Activated naive CD4-positive, alpha-beta T cell treated with anti-CD3 and anti-CD28 coated beads, Interleukin-2, amount 50 U/mL, for 24 hours (primary cell): Measurements from ENCODE around the gene GLRX2.
"Not testable (repeated sequence)": the region's sequence is repeated elsewhere in the genome, so short reads cannot be mapped to it uniquely, and the experiment has no call there.

Experiments used
- H3K27ac Mint-ChIP-seq: one replicate; pipeline ENCODE4 v1.8.0; 2021; ENCODE audit warnings: mild to moderate bottlenecking, mixed read lengths
- H3K27me3 Mint-ChIP-seq: one replicate; pipeline ENCODE4 v1.8.0; 2021; ENCODE audit warnings: mixed read lengths
- H3K36me3 Mint-ChIP-seq: one replicate; pipeline ENCODE4 v1.8.0; 2021; ENCODE audit warnings: mixed read lengths
- H3K4me1 Mint-ChIP-seq: one replicate; pipeline ENCODE4 v1.8.0; 2021; ENCODE audit warnings: mixed read lengths
- H3K4me3 Mint-ChIP-seq: one replicate; pipeline ENCODE4 v1.8.0; 2021; ENCODE audit warnings: mild to moderate bottlenecking, mixed read lengths
- H3K9me3 Mint-ChIP-seq: one replicate; pipeline ENCODE4 v1.8.0; 2021; ENCODE audit warnings: mixed read lengths

GLRX2 gene

DNA sequence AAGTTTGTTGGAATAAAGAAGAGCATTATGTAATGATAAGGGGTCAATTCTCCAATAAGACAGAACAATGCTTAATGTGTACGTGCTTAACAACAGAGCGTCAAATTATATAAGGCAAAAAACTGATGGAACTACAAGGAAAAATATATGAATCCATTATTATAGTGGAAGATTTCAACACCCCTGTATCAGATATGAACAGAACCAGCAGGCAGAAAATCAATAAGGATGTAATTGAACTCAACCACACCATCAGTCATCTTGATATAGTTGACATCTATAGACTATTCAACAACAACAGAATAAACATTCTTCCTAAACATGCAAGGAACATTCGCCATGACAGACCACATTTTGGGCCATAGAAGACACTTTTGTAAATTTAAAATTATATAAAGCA is 13.0 kb upstream of the GLRX2 start:
- H3K36me3 Mint-ChIP-seq: no peaks in the 10 kb centered on the region
- H3K4me1 Mint-ChIP-seq: peaks cover 23% of the 10 kb centered on the region
- H3K9me3 Mint-ChIP-seq: no peaks in the 10 kb centered on the region
- no peak overlapping the region for H3K4me3 Mint-ChIP-seq
- H3K27me3 Mint-ChIP-seq: no peaks in the 10 kb centered on the region
- H3K27ac Mint-ChIP-seq: no peak overlapping the region

GRCh38 chr1:193117167-193117566 is 12.0 kb upstream of the GLRX2 start:
- peaks cover 16% of the 10 kb centered on the region for H3K4me1 Mint-ChIP-seq
- not testable (repeated sequence) for H3K36me3 Mint-ChIP-seq, H3K4me3 Mint-ChIP-seq, H3K27me3 Mint-ChIP-seq, H3K9me3 Mint-ChIP-seq
- H3K27ac Mint-ChIP-seq: peak overlapping the region; percentile 39

DNA sequence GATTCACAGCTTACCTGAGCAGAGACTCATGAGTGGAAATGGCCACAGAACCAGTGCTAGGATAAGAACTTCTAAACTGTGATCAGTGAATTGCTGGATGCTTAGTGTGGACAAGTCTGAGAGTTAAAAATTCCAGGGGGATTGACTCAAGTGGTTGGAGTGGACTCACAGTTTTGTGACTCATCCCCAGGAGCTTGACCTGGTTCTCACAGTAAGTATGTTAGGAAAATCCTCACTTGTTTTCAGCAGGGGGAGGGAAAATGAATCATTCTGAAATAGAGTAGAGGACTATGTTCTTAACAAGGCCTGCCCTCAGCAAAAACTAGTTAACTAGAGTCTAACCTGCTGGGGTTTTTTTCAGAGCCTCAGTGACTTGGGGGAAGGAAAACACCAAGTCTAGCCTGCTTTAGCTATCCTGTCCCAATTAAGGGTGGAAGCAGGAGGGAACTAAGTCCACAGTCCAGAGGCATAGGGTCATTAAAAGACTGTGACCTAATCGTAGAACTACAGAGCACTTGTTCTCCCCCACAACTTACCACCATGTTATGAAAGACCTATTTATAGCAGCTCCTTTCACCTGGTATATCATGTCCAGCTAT is 10.5 kb upstream of the GLRX2 start:
- H3K4me3 Mint-ChIP-seq: no peak overlapping the region
- no peaks in the 10 kb centered on the region for H3K36me3 Mint-ChIP-seq
- H3K9me3 Mint-ChIP-seq: no peaks in the 10 kb centered on the region
- H3K27me3 Mint-ChIP-seq: no peaks in the 10 kb centered on the region
- peaks cover 16% of the 10 kb centered on the region for H3K4me1 Mint-ChIP-seq
- H3K27ac Mint-ChIP-seq: no peak overlapping the region

DNA sequence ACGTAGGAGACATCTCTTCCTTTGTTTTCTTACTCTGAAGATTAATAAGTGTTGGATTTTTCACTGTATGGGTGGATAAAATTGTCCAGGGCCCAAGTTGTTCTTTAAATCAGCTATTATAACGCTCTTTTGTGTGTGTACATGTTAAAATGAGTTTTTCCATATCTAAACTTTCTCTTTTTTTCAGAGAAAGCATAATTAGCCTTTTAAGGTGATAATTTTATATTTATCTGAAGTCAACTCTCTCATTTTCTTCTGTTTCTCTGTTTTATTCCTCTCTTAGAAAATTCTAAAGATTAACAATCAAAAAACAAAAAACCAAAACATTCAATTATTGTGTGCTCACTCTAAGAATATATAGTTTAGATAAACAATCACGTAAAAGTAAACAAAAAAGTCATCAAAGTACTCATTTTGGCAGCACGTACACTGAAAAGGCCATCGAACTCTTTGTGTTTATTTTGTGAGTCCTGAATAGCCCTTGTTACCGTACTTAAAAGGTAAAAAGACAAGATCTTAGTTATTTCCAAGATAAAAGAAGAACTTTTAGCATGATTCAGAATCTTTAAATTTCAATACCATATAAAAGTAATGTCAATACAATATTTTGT is 9.4 kb upstream of the GLRX2 start:
- no peak overlapping the region for H3K4me3 Mint-ChIP-seq
- no peak overlapping the region for H3K27ac Mint-ChIP-seq
- H3K36me3 Mint-ChIP-seq: no peaks in the 10 kb centered on the region
- H3K4me1 Mint-ChIP-seq: peaks cover 11% of the 10 kb centered on the region
- no peaks in the 10 kb centered on the region for H3K9me3 Mint-ChIP-seq
- H3K27me3 Mint-ChIP-seq: no peaks in the 10 kb centered on the region

DNA sequence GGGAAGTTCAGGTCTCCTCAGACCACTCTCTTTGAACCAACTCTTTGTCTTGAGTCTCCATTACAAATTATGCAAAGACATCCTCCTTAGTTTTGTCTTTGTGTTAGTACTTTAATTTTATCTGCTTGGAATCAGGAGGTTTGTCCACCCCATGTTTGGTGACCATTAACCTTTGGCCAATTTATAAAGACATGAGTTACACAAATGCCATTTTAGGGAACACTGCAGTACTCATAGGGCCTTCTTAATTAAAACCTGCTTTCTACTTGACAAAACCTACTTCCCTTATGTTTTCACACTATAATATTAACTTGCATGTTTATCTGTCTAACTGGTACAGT is 8.7 kb upstream of the GLRX2 start:
- no peak overlapping the region for H3K27ac Mint-ChIP-seq
- H3K36me3 Mint-ChIP-seq: no peaks in the 10 kb centered on the region
- H3K27me3 Mint-ChIP-seq: no peaks in the 10 kb centered on the region
- H3K9me3 Mint-ChIP-seq: no peaks in the 10 kb centered on the region
- H3K4me3 Mint-ChIP-seq: no peak overlapping the region
- H3K4me1 Mint-ChIP-seq: peaks cover 5% of the 10 kb centered on the region

- H3K9me3 Mint-ChIP-seq: no peaks in the 10 kb centered on the region
- H3K27me3 Mint-ChIP-seq: no peaks in the 10 kb centered on the region
- no peaks in the 10 kb centered on the region for H3K36me3 Mint-ChIP-seq
- no peak overlapping the region for H3K4me3 Mint-ChIP-seq
- H3K27ac Mint-ChIP-seq: no peak overlapping the region
- no peaks in the 10 kb centered on the region for H3K4me1 Mint-ChIP-seq
Observed at GRCh38 chr1:193113258-193113991, 8.2 kb upstream of the GLRX2 start.

DNA sequence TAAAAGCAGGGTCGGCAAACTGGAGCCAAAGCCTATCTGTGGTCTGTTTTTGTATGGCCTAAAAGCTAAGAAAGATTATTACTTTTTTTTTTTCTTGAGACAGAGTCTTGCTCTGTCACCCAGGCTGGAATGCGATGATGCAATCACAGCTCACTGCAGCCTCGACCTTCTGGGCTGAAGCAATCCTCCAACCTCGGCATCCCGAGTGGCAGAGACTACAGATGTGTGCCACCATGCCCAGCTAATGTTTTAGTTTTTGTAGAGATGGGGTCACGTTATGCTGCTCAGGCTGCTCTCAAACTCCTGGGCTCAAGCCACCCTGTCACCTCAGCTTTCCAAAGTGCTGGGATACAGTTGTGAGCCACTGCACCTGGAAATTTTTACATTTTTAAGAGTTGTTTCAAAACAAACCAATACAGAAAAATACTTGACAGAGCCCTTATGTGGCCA is 6.5 kb upstream of the GLRX2 start:
- Mint-ChIP-seq H3K9me3 (no peaks in the 10 kb centered on the region), H3K4me3 (no peak overlapping the region), H3K36me3 (no peaks in the 10 kb centered on the region), H3K27me3 (no peaks in the 10 kb centered on the region), H3K27ac (no peak overlapping the region), H3K4me1 (no peaks in the 10 kb centered on the region)

GRCh38 chr1:193110864-193111263 is 5.7 kb upstream of the GLRX2 start:
- Mint-ChIP-seq H3K9me3 (no peaks in the 10 kb centered on the region), H3K36me3 (no peaks in the 10 kb centered on the region), H3K27me3 (no peaks in the 10 kb centered on the region), H3K4me3 (no peak overlapping the region), H3K27ac (no peak overlapping the region), H3K4me1 (no peaks in the 10 kb centered on the region)

- Mint-ChIP-seq H3K4me3 (no peak overlapping the region), H3K27me3 (no peaks in the 10 kb centered on the region), H3K27ac (no peak overlapping the region), H3K36me3 (no peaks in the 10 kb centered on the region), H3K4me1 (peaks cover 5% of the 10 kb centered on the region), H3K9me3 (no peaks in the 10 kb centered on the region)
Observed at GRCh38 chr1:193110246-193110645, 5.0 kb upstream of the GLRX2 start.

GRCh38 chr1:193109619-193110018 is 4.4 kb upstream of the GLRX2 start:
- no peaks in the 10 kb centered on the region for H3K36me3 Mint-ChIP-seq
- H3K27me3 Mint-ChIP-seq: no peaks in the 10 kb centered on the region
- H3K27ac Mint-ChIP-seq: no peak overlapping the region
- peaks cover 5% of the 10 kb centered on the region for H3K4me1 Mint-ChIP-seq
- no peaks in the 10 kb centered on the region for H3K9me3 Mint-ChIP-seq
- H3K4me3 Mint-ChIP-seq: no peak overlapping the region

DNA sequence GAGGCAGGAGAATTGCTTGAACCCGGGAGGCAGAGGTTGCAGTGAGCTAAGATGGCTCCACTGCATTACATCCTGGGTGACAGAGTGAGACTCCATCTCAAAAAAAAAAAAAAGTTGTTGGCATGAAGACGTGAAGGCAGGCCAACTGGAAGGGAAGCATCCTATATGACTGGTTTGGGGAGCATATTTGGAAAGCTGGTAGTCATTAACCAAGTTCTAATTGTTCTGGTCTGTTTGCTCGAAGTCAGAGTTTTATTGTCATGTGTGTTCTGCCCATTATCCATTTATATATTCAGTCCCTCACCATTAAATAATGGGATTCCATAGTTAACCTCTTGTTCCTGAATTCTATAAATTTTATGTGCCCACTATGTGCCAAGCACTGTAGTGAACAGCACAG is 3.3 kb upstream of the GLRX2 start:
- Mint-ChIP-seq H3K27ac (no peak overlapping the region), H3K27me3 (no peaks in the 10 kb centered on the region), H3K4me3 (no peak overlapping the region), H3K9me3 (no peaks in the 10 kb centered on the region), H3K36me3 (no peaks in the 10 kb centered on the region), H3K4me1 (peaks cover 13% of the 10 kb centered on the region)

- Mint-ChIP-seq H3K9me3 (no peaks in the 10 kb centered on the region), H3K27ac (peak overlapping the region; percentile 86), H3K4me1 (peaks cover 28% of the 10 kb centered on the region), H3K36me3 (no peaks in the 10 kb centered on the region), H3K4me3 (peak overlapping the region; percentile 94), H3K27me3 (no peaks in the 10 kb centered on the region)
Observed at GRCh38 chr1:193105821-193106177, 585 bp upstream of the GLRX2 start.

- Mint-ChIP-seq H3K36me3 (no peaks in the 10 kb centered on the region), H3K27me3 (no peaks in the 10 kb centered on the region), H3K9me3 (no peaks in the 10 kb centered on the region), H3K4me3 (peak overlapping the region; percentile 94), H3K27ac (peak overlapping the region; percentile 46), H3K4me1 (peaks cover 28% of the 10 kb centered on the region)
Observed at GRCh38 chr1:193104502-193104906, 710 bp downstream of the GLRX2 start.

- Mint-ChIP-seq H3K4me3 (peak overlapping the region; percentile 94), H3K36me3 (no peaks in the 10 kb centered on the region), H3K27me3 (no peaks in the 10 kb centered on the region), H3K27ac (peak overlapping the region; percentile 30), H3K9me3 (no peaks in the 10 kb centered on the region), H3K4me1 (peaks cover 28% of the 10 kb centered on the region)
Observed at GRCh38 chr1:193103759-193104501, 1.3 kb downstream of the GLRX2 start.

GRCh38 chr1:193102662-193103061 is 2.6 kb downstream of the GLRX2 start:
- Mint-ChIP-seq H3K4me1 (peaks cover 28% of the 10 kb centered on the region), H3K27me3 (no peaks in the 10 kb centered on the region), H3K27ac (no peak overlapping the region), H3K4me3 (no peak overlapping the region), H3K36me3 (no peaks in the 10 kb centered on the region), H3K9me3 (no peaks in the 10 kb centered on the region)

DNA sequence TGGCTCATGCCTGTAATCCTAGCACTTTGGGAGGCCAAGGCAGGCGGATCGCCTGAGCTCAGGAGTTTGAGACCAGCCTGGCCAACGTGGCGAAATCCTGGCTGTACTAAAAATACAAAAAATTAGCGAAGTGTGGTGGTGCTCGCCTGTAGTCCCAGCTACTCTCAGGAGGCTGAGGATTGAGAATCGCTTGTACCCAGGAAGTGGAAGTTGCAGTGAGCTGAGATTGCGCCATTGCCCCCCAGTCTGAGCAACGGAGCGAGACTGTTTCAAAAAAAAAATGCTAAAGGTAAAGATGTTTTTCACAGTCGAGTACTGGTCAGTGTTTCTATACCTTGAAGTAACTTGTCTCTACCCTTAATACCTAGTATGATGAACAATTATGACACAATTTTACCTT is 11.1 kb downstream of the GLRX2 start:
- Mint-ChIP-seq H3K27ac (no peak overlapping the region), H3K4me3 (no peak overlapping the region), H3K9me3 (no peaks in the 10 kb centered on the region), H3K27me3 (no peaks in the 10 kb centered on the region), H3K4me1 (no peaks in the 10 kb centered on the region), H3K36me3 (peaks cover 9% of the 10 kb centered on the region)
